Esophagus squamous epithelium (tissue), 5 donors: ENCODE measurements around the gene GNG12. TPM values are rescaled to one million over a fixed set of nuclear protein-coding genes. Genes with fewer than 3 reads are reported as not detected.
"Not testable (repeated sequence)": the region's sequence is repeated elsewhere in the genome, so short reads cannot be mapped to it uniquely, and the experiment has no call there.

Source experiments
- DNase-seq: peaks from one replicate; lab custom pipeline; 2025; lab: John Stamatoyannopoulos, UW
- H3K27ac ChIP-seq, 4 donors: fragments of 200-600 bp; sonication (generic); one replicate each; pipeline ENCODE4 v1.5.1; 2016 to 2019; ENCODE audit warnings: mild to moderate bottlenecking in 1 of 4
- H3K27me3 ChIP-seq, 4 donors: fragments of 200-600 bp; sonication (generic); 1 replicate in 3 of 4; 2 replicates in 1 of 4; pipeline versions ENCODE4 v1.5.1 to v1.6.0; 2017 to 2021; ENCODE audit warnings: antibody characterized with exemption in 1 of 4
- H3K36me3 ChIP-seq, 3 donors: fragments of 200-600 bp; sonication (generic); one replicate each; pipeline ENCODE4 v1.5.1; 2016 to 2019
- H3K4me1 ChIP-seq, 3 donors: fragments of 200-600 bp; sonication (generic); one replicate each; pipeline ENCODE4 v1.5.1; 2017 to 2019
- H3K4me3 ChIP-seq, 4 donors: fragments of 200-600 bp; sonication (generic); 1 replicate in 3 of 4; 2 replicates in 1 of 4; pipeline ENCODE4 v1.5.1; 2016 to 2019; ENCODE audit warnings: mild to moderate bottlenecking in 2 of 4, moderate library complexity in 1 of 4
- H3K9me3 ChIP-seq, 3 donors: fragments of 200-600 bp; sonication (generic); one replicate each; pipeline ENCODE4 v1.5.1; 2016 to 2019
- POLR2A ChIP-seq, 4 donors: fragments of 450-650 bp; IDR thresholded peaks; one replicate each; pipeline ENCODE4 v1.6.1; 2017; ENCODE audit warnings: antibody characterized with exemption in 4 of 4, mild to moderate bottlenecking in 4 of 4, moderate library complexity in 3 of 4
- WGBS, 2 donors: methylation state at CpG; one replicate each; pipeline ENCODE4 v1.1.5; 2018; 5-methylcytosine and 5-hydroxymethylcytosine counted together
- intact Hi-C: fragments of 100-400 bp; cut with DNase I; formaldehyde crosslinking; loops from one replicate; pipeline ENCODE4 v1.15.0; 2022
- total RNA-seq, 4 donors: library from RNA; depleted of rRNA; stranded (reverse); fragments of >200 nt; gene quantifications; one replicate each; pipeline ENCODE4 v1.1.0, GENCODE V29; 2016
- TF ChIP-seq, protein P1 (sequence below), 6 experiments: fragments of 450-650 bp in 4 of 6; fragments of 200-600 bp in 2 of 6; sonication (generic) in 2 of 6; IDR thresholded peaks; one replicate each; pipeline ENCODE4 v1.5.1; 2016 to 2019; ENCODE audit warnings: antibody characterized with exemption in 6 of 6, mild to moderate bottlenecking in 4 of 6, moderate library complexity in 4 of 6
- donor health status: DM: yes; HTN: yes; CAD: no.

GNG12 gene
- total RNA-seq, 4 donors from 2014 or later, result 65.4 to 104 (median 89.9) TPM

DNA sequence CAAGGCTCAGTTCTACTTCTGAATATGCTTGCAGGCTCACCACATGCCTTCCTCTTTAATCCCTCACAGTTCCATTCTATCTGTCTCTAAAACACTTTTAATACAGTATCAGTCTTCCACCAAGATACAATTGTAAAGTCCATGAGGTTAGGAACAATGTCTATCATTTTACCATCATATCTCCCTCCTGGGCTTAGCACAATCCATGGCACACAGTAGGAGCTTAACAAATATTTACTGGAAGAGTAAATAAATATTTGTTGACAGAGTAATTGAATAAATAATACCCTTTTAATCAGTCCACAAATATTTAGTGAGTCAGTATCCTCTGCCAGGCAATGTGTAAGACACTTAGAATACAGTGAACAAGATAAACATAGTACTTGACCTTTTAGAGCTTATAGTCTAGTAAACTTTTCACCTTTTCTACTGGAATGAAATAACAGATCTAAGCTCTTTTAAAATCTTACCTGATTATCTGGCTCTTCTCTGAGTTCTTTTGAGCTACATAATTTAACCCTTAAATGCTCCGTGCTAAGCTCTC is 160.9 kb downstream of the GNG12 start:
- DNase-seq, result no peak
- H3K27me3 ChIP-seq, result no peaks in the 10 kb centered on the region
- H3K36me3 ChIP-seq, result no peaks in the 10 kb centered on the region
- H3K4me1 ChIP-seq, result peaks cover 0 to 14% (median 0%) of the 10 kb centered on the region in 3 donors
- H3K9me3 ChIP-seq, result no peaks in the 10 kb centered on the region
- no peak overlapping the region for H3K27ac ChIP-seq
- no peak for TF ChIP-seq POLR2A (IDR thresholded peaks at IDR 0.05)
- TF ChIP-seq, protein P1, sequence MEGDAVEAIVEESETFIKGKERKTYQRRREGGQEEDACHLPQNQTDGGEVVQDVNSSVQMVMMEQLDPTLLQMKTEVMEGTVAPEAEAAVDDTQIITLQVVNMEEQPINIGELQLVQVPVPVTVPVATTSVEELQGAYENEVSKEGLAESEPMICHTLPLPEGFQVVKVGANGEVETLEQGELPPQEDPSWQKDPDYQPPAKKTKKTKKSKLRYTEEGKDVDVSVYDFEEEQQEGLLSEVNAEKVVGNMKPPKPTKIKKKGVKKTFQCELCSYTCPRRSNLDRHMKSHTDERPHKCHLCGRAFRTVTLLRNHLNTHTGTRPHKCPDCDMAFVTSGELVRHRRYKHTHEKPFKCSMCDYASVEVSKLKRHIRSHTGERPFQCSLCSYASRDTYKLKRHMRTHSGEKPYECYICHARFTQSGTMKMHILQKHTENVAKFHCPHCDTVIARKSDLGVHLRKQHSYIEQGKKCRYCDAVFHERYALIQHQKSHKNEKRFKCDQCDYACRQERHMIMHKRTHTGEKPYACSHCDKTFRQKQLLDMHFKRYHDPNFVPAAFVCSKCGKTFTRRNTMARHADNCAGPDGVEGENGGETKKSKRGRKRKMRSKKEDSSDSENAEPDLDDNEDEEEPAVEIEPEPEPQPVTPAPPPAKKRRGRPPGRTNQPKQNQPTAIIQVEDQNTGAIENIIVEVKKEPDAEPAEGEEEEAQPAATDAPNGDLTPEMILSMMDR (IDR thresholded peaks at IDR 0.05), result no peak
- 94 to 96% methylated on average over 1 of the region's 1 CpG for WGBS, 2 donors
- intact Hi-C loops, result no loop called here
- no peak overlapping the region for H3K4me3 ChIP-seq

DNA sequence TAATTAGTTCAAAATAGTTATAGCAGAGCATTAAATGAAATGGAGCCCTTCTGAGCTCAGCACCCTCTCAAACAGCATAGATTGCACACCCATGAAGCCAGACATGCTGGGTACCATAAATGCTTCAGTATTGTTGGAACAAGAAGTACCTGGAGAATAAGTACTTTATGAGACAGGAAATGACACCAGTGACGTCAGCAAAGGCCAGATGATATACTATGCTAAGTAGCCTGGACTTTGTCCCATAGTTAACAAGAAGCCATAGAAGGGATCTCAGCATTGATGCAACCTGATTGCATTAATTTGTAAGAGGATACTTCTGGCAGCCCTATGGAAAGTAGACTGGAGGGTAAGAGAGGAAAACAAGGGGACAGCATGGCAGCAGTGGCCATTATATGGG is 164.6 kb downstream of the GNG12 start:
- no peak for DNase-seq
- no peak for TF ChIP-seq POLR2A (IDR thresholded peaks at IDR 0.05)
- TF ChIP-seq, protein P1 (IDR thresholded peaks at IDR 0.05), result no peak

DNA sequence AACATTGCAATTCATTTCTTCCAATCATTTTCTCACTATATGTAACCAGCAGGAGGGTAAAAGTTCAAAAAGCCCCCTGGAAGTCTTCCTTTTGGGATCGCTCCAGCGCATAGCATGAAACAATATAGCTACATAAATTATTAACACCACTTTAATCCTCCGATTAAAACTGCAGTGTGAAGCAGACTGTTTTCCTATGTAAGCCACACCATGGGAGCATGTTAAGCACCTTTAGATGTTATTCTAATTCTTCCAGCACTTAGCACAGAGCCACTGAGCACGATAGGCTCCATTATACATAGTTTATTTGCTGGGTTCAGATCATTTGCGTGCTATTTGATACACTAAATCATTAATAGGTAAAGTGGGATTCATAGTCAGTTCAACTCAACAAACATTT is 166.6 kb downstream of the GNG12 start:
- Histone ChIP-seq H3K4me3 (no peak overlapping the region), H3K4me1 (no peaks in the 10 kb centered on the region), H3K36me3 (no peaks in the 10 kb centered on the region), H3K27ac (no peak overlapping the region), H3K27me3 (no peaks in the 10 kb centered on the region), H3K9me3 (no peaks in the 10 kb centered on the region)
- WGBS, 2 donors, result 89 to 90% methylated on average over 5 of the region's 5 CpGs
- TF ChIP-seq POLR2A (IDR thresholded peaks at IDR 0.05), result no peak
- TF ChIP-seq, protein P1 (IDR thresholded peaks at IDR 0.05), result no peak
- no peak for DNase-seq
- intact Hi-C loops, result no loop called here

More for the DNA sequence above, 164.6 kb downstream of the GNG12 start:
- no peak overlapping the region for H3K4me3 ChIP-seq
- intact Hi-C loops, result no loop called here
- H3K4me1 ChIP-seq, result no peaks in the 10 kb centered on the region
- H3K36me3 ChIP-seq, result no peaks in the 10 kb centered on the region
- no peaks in the 10 kb centered on the region for H3K9me3 ChIP-seq
- 43 to 50% methylated on average over 1 of the region's 1 CpG for WGBS, 2 donors
- no peaks in the 10 kb centered on the region for H3K27me3 ChIP-seq
- no peak overlapping the region for H3K27ac ChIP-seq

DNA sequence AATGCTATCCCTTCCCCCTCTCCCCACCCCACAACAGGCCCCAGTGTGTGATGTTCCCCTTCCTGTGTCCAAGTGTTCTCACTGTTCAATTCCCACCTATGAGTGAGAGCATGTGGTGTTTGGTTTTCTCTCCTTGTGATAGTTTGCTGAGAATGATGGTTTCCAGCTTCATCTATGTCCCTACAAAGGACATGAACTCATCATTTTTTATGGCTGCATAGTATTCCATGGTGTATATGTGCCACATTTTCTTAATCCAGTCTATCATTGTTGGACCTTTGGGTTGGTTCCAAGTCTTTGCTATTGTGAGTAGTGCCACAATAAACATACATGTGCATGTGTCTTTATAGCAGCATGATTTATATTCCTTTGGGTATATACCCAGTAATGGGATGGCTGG is 168.0 kb downstream of the GNG12 start:
- H3K36me3 ChIP-seq, H3K27ac ChIP-seq, H3K27me3 ChIP-seq, H3K9me3 ChIP-seq, H3K4me3 ChIP-seq, DNase-seq, H3K4me1 ChIP-seq, intact Hi-C loops: not testable (repeated sequence)

DNA sequence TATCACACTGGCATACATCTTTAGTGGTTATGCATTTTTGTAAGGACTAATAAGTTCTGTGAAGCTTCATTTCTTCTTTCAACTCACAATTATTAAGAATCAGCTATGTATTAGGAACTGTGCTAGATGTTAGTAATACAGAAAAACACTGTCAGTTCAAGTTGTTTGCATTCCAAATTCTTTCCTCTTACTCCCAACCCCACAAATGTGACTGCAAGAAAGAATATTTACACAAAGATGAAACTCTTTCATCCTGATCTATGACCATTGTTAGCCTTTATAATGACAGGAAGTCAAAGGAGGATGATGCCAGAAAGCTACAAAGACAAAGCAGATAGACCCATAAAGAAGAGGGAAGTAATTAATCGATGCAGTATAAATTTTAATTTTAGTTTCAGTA is 169.2 kb downstream of the GNG12 start:
- no peak for DNase-seq
- Histone ChIP-seq H3K4me3 (no peak overlapping the region), H3K9me3 (no peaks in the 10 kb centered on the region), H3K36me3 (no peaks in the 10 kb centered on the region), H3K4me1 (no peaks in the 10 kb centered on the region), H3K27ac (no peak overlapping the region), H3K27me3 (no peaks in the 10 kb centered on the region)
- TF ChIP-seq POLR2A (IDR thresholded peaks at IDR 0.05), result no peak
- intact Hi-C loops, result no loop called here
- WGBS, 2 donors, result 20 to 36% methylated on average over 1 of the region's 1 CpG

DNA sequence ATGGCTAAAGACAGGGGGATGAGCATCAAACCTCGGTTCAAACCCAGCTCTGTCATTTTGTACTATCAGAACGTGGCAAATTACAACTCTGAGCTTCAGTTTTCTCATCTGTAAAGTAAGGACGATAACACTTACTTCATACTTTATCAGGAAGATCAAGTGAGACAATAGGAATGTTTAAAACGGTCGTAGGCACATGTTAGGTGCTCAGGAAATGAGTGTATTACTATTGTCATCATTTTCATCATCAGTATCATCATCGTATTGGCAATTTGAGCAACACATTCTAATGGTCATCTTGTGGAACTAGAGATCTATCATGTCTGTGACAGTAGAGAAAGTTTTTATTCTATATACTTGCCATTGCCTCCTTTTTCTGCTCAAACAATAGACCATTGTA is 170.4 kb downstream of the GNG12 start:
- intact Hi-C loops, result no loop called here
- no peak for DNase-seq
- no peak overlapping the region for H3K27ac ChIP-seq

More for the DNA sequence above, 170.4 kb downstream of the GNG12 start:
- no peak overlapping the region for H3K4me3 ChIP-seq
- no peaks in the 10 kb centered on the region for H3K27me3 ChIP-seq
- H3K4me1 ChIP-seq, result no peaks in the 10 kb centered on the region
- H3K36me3 ChIP-seq, result no peaks in the 10 kb centered on the region
- H3K9me3 ChIP-seq, result no peaks in the 10 kb centered on the region
- TF ChIP-seq POLR2A (IDR thresholded peaks at IDR 0.05), result no peak
- TF ChIP-seq, protein P1 (IDR thresholded peaks at IDR 0.05), result no peak
- 68 to 69% methylated on average over 6 of the region's 6 CpGs for WGBS, 2 donors
